Measurements from ENCODE around the gene SYNCRIP.

GRCh38 chr6:85600713-85601313 lies 41.9 kb downstream of the SYNCRIP start:
- TF ChIP-seq GATA3 (IDR thresholded peaks at IDR 0.05; ENCODE audit: low read depth, low read length) = no peak
- no peak for TF ChIP-seq GATA2 (IDR thresholded peaks at IDR 0.05; ENCODE audit: low read depth, low read length)

Measured in SH-SY5Y (cell line).